CD4-positive, alpha-beta T cell treated with Interferon alpha-2 for 1 hour (primary cell): Measurements from ENCODE around the gene CASP8.
A peak's percentile ranks its signal among the peaks of the same experiment; 100 is the strongest.

Experiments
- DNase-seq, 2 donors: peaks; one replicate each; pipeline ENCODE4 v3.0.0-alpha.2; 2020 to 2022

CASP8 gene

DNA sequence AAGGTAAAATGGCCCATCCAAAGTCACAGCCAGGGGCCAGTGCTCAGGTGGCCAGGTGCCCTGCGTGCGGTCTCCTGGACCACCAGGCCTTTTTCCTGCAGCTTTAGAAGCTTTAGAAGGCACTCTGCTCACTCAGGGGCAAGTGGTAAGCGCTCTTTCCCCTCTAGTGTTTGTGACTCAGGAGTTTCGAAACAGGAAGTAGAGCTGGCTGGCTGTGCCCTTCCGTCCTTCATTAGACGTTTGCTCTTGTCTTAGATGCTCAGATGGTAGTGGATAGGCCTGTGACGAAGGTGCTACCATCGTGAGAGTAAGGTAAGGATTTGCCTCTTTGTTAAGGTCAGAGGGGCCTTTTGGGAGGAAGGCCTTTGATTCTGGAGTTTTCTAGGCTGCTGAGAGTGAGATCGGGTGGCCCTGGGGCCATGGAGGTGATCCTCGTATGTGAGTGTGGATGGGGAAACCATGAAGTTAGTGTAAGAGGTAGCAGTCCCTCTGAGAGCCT is at the start of gene CASP8:
Gene CASP8 (plus strand): TSS at position 235 of the 499 bp plus-strand sequence. CDS start 5,951 bp downstream, outside the sequence.
- peak; percentile 81 to 85 for DNase-seq

DNA sequence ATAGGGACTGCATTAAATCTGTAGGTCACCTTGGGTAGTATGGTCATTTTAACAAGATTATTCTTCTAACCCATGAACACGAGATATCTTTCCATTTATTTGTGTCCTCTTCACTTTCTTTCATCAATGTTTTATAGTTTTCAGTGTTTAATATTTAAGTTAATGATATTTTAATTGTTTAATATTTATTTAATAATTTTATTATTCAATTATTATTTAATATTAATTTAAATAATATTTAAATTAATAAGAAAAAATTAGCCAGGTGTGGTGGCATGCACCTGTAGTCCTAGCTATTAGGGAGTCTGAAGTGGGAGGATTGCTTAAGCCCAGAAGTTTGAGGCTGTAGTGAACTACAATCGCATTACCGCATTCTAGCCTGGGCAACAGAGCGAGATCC is 44.4 kb upstream of the CASP8 start:
- DNase-seq, result no peak

DNA sequence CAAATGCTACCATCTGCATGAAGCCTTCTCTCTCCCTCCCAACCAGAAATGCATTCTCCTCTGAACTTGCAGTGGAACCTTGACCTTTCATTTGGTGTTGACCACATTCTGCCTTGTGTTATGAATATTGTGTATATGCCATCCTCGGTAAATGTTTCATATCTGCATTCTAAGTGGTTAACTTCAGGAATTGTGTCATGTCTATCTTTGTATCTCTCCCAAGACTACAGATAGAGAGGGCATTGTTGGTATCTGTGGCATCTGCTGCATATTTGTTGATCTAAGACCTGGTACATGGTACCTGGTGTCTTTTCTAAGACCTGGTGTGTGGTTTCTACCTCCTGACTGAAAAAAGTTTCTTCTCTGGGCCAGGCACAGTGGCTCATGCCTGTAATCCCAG is 43.4 kb upstream of the CASP8 start:
- DNase-seq, result no peak

DNA sequence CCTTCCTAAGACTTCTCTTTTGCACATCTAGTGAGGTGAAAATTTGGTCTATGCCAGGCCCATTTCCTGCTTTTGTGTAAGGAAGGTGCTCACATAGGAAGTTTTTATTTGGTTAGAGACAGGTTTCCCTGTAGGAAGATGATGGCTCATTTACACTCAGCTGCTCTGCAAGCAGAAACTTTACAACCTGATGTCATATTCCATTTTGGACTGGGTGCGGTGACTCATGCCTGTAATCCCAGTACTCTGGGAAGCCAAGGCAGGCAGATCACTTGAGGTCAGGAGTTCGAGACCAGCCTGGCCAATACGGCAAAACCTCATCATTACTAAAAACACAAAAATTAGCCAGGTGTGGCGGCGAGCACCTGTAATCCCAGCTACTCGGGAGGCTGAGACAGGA is 41.6 kb upstream of the CASP8 start:
- DNase-seq, result no peak

DNA sequence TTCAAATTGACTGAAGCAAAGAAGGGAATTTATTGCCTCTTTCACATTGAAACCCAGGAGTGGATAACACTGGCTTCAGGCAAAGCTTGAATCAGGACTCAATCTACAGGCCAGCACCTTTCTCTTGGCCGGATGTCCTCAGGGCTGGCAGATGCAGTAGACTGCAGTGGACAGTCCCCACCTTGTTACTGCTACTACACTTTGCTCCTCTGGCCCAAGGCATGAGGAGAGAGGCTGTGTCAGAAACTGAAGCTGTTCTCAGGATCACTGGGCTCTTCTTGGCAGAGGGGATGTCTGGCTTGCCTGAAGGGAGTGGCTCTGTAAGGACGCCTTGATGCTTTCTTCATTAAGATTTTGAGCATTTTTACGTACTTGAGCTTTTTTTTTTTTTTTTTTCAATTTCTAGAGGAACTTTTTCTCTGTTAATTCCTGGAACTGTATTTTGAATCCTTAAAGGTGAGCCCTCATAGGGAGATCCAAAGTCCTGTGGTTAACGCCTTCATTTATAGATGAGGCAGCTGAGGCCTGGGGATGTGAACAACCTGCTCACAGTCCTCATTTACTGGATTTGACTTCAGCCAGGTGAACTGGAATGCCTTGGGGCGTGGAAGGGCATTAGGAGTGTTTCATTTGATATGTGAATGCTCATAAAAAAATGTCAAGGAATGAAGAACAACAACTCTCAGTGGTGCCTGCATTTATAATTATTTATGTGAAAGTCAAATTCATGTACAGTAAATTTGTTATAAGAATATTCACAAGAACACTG is 40.8 kb upstream of the CASP8 start:
- DNase-seq, result no peak

DNA sequence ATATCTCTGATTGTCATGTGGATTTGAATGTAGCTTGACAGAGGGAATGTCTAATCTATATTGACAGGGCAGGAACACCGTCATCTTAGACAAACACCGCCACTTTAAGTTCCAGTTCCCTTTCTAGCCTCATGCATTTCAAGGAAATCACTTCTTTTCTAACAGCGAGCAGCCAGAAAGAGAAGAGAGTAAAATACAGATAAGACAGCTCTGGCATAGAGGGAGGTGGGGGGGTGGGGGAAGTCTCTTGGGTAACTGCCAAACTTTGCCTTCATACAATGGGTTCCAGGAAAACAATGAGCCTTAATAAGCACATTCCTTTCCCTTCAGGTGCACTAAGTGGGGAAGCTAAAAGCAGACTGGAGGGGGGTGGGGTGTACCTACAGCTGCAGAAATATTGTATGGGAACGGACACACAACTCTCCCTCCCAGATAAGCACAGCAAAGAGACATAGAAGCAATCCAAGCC is 40.2 kb upstream of the CASP8 start:
- peak; percentile 67 to 70 for DNase-seq

DNA sequence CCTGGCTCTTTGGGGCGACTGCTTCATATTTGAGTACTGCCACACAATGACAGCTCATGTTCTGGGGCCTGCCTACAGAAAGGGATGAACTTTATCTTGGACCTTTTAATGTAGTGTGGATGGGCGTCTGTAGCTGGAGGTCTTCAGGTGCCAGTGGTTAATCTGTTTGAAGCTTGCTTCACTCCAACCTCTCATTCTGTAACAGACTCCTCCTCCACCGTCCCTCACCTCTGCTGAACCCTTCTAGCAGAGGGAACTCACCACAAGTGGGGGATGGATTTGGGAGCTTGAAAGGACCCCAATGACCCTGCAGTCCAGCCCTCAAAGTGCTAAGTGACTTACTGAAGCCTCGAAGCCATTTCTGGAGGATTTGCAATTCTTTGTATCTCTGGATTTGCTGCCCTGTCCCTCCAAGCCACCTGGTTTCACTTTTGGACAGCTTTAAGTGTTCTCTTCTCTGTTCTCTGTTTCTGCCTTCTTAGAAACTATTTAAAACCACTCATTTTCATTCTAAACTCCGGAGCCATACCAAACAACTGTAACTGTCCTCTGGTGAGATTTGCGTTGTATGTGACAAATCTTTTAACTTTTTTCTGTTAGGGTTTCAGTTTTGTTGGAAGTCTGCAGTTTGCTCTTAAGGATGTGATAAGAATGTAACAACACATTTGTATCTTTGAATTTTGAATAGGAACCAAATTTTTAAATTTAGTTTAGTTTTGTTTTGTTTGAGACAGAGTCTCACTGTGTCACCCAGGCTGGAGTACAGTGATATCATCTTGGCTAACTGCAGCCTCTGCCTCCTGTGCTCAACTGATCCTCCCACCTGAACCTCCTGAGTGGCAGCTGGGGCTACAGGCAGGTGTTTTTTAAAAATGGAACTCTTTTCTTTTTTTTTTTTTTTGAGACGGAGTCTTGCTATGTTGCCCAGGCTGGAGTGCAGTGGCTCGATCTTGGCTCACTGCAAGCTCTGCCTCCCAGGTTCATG is 37.0 kb upstream of the CASP8 start:
- no peak for DNase-seq

DNA sequence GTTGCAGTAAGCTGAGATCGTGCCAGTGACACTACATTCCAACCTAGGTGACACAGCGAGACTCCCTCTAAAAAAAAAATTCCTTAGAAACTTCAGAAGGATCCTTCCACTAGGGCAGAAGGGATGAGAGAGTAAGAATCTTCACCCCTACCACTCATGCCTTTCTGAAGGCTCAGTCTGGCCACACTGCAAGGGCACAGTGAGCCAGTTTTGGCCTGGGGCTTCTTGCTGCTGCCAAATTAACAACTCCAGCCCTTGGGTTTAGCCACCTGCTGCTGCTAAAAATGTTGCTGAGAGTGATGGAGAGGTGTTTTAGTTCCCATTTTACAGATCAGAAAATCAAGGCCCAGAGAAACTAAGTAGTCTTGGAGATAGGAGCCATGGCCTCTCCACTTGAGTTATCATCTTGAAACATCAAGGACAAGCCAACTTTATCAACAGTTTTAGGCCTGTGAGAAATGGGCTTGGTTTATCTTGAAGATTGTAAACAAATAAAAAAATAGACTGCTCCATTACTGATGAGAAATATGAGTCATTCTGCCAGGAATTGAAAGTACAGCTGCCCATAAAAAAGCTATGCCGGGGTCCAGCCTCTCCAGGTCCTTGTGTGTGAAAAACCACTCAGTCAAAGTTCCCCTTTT is 31.9 kb upstream of the CASP8 start:
- DNase-seq, result peak in 1 of 2 donors; percentile 45

DNA sequence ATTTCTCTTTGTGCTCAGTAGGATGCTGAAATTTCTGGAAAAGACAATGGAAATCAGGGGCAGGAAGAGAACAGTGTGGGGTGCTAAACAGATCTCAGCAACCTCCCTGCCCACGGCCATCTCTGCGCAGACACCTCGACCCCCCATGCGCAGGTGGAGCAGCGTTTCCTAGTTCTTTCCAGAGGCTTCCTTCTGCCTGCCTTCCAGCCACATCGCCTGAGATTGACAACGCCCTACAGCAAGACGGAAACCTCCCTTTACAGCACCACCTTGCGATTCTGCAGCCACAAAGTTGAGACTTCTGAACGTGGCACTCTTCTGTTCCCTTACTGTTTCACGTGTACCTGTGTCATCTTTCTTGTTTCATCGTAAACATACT is 31.4 kb upstream of the CASP8 start:
- peak in 1 of 2 donors; percentile 27 for DNase-seq

DNA sequence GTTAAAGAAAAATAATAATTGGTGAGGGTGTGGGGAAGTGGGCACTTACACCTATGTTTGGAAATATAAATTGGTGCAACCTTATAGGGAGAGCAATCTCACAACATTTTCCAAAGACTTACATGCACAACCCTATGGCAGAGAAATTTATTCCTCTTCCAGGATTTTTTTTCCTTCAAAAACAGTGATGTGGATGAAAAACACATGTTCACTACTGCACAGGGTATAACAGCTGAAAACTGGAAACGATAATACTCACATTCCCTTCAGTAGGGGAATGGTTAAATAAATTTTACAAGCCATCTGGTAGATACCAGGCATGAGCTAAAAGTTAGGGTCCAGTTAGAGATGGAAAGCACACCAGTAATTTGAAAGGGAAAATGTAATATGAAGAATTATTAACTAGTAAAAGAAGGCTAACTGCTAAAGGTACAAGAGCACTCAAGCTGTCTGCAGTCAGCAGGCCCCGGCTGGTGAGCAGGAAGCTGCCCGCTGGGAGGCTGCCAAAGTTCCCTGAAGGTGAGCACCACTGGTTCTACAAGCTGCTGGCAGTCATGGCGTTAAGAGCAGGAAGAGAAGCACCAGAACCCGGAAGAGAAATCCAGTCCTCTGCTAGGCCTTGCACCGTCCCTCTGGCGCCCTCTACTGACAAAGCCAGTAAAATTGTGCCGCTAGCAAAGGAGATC is 28.4 kb upstream of the CASP8 start:
- peak; percentile 92 to 94 for DNase-seq

DNA sequence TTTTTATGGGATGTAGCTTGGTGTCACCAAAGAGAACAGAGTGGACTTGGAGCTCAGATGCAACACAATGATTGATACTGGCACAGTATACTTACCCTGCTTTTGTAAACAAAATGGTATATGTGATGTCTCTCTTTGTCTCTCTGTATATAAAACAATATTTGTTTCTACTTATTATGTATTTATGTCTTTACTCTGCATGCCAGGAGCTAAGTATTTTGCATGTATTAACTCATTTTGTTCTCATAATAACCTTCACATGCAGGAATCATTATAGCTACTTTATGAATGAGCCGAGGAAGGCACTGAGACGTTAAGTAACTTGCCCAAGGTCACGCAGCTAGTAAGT is 27.9 kb upstream of the CASP8 start:
- no peak for DNase-seq

DNA sequence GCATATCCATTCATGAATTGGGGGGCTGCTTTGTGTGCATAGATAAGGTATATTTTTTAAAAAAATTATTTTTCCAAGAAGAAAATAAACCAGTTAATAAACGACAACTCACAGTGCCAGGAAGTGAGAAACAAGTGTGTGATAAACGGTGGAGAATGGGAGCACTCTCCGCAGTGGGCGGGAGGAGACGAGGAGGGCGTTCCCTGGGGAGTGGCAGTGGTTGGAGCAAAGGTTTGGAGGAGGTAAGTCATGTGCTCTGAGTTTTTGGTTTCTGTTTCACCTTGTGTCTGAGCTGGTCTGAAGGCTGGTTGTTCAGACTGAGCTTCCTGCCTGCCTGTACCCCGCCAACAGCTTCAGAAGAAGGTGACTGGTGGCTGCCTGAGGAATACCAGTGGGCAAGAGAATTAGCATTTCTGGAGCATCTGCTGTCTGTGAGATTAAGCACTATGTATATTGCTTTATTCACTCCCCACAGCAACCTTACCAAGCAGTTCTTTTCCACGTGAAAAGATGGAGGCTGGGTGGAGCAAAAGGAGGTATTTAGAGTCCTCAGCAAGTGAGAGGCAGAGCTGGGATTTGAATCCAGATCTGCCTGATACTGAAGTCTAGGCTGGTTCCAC is 27.0 kb upstream of the CASP8 start:
- peak; percentile 85 to 91 for DNase-seq

DNA sequence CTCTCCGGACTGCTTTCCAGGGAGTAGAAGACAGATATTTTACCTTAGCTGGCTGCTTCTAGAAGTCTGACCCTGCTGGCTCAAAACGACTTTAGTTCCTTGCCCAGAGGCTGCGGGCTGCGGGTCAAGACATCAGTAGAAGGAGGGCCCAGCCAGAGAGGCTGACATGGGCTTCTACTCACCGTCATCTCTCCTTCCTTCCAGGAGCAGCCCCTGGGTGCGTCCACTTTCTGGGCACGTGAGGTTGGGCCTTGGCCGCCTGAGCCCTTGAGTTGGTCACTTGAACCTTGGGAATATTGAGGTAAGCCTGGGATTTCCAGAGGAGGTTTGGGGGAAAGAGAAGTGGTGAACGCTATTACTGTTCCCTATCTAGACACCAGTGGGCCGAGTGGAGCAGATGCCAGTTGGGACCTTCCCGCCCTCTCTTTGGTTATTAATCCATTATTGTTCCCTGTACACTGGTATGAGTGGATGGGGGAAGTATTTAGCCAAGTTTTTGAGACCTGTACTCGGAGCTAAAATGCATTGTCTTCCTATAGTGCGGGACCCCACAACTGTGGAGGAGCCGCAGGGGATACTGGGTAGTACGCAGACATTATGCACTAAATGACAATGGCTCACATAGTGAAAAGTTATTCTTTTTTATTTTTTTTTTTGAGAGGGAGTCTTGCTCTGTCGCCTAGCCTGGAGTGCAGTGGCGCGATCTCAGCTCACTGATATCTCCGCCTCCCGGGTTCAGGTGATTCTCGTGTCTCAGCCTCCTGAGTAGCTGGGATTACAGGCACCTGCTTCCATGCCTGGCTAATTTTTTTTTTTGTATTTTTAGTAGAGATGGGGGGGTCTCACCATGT is 26.3 kb upstream of the CASP8 start:
- peak in 1 of 2 donors; percentile 33 for DNase-seq

DNA sequence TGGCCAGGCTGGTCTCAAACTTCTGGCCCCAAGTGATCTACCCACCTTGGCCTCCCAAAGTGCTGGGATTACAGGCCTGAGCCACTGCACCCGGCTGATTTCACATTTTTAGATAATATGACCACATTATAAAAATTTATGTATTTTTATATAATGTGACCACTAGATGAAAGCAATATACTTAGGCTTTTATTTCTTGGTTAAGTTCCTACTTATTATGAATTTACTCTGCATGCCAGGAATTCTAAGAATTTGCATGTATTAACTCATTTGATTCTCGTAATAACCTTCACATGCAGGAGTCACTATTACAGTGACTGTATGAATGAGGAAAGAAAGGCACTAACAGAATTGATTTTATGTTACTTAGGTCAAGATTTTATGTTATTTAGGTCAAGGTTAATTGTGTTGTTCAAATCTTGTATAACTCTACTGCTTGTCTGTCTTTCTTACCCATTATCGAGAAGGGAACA is 25.6 kb upstream of the CASP8 start:
- DNase-seq, result no peak

DNA sequence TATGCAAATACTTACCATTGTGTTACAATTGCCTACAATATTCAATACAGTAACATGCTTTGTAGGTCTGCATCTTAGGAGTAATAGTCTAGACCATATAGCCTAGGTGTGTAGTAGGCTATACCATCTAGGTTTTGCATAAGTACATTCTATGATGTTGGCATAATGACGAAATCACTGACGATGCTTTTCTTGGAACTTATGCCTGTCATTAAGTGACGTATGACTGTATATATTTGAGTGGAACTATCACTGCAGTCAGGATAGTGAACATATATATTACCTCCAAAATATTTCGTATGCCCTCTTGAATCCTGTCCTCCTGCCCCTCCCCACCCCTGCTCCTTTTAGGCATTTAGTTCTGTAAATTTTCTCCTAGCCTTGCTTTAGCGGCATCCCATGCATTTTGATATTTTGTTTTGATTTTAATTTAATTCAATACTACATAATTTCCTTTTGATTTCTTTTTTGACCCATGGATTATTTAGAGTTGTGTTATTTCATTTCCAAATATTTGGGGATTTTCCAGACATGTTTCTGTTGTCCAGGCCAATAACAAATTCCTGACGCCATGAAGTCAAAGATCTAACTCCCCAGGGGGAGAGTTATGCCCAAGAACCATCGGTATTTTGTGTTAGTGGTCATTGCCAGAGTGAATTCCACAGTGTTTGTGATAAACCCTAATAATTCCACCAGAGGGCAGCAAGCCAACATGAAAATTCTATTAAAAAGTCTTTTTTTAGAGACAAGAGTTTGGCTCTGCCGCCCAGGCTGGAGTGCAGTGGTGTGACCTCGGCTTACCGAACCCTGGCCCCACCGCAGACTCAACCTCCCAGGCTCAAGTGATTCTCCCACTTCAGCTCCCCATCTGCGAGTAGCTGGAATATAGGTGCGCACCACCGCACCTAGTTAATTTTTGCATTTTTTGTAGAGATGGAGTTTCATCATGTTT is 24.2 kb upstream of the CASP8 start:
- DNase-seq, result peak; percentile 59 to 86

DNA sequence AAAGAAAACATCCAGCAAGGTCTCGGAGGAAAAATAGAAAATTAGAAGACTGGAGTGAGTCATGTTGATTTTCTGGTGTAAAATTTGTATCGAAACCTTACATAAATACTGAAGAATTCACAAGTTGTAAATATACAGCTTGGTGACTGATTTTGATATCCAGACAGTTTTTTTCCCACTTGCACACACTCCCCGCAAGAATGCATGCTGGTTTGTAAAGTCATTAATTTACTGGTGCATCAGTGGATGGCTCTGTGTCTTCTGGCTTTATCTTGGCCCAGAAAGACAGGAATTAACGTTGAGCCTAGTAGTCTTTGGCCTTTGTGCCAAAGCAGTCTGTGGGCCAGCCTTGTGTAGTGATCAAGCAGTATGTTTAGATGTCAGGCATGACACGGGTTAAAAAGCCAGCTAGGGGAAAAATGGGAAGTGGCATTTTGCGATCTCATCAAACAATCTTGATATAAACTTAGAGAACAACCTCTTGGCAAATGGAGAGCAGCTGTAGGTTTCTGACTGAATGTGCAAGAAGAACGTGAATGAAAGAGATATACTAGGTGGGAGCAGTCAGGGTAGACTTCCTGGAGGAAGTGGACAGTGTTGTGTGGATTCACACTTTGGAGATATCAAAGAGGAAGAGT is 22.7 kb upstream of the CASP8 start:
- no peak for DNase-seq

DNA sequence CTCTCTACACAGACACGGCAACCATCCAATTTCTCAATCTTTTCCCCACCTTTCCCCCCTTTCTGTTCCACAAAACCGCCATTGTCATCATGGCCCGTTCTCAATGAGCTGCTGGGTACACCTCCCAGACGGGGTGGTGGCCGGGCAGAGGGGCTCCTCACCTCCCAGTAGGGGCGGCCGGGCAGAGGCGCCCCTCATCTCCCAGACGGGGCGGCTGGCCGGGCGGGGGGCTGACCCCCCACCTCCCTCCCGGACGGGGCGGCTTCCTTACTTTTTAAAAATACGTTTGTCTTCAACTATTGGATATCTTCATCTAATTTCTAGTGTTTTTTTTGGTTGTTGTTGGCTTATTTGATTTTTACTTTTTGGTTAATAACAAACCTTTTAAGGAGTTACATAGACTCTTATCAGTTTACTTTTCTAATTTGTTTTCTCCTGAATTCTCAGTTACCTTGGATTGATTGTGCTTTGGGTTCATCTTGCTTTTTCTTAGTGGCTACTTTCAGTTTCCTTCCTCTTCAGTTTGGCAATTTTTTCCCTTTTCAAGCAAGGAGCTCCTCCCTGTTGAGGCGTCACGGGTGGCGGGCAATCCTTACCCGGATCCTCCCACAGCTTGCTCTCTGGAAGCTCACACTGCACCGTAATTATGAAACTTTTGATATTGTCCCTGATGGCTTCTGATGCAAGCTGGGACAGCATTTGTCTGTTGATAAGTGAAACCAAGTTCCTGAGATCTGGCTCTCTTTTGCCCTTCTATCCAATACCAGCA is 21.0 kb upstream of the CASP8 start:
- peak; percentile 45 to 64 for DNase-seq

DNA sequence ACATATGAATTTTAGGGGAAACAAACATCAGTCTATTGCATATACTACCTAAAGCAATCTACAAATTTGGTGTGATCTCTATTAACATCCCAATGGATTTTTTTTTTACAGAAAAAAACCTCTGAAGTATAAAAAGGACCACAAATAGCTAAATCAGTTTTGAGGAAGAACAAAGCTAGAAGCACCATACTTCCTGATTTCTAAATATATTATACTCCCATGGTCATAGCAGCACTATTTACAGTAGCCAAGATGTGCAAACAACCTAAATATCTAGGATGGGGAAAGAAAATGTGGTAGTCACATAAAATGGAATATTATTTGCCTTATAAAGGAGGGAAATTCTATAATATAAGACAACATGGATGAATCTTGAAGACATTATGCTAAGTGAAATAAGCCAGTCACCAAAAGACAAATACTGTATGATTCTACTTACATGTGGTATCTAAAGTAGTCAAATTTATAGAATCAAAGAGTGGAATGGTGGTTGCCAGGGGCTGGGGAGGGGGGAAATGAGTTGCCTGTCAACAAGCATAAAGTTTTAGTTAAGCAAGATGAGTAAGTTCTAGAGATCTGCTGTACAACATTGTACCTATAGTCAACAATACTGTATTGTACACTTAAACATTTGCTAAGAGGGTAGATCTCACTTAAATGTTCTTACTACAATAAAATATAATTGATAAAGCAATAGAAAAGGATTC is 17.6 kb upstream of the CASP8 start:
- DNase-seq, result no peak
